GM12865 (cell line): ENCODE results near the gene WDR35.
A peak's percentile ranks its signal among the peaks of the same experiment; 100 is the strongest.

Experiments
- DNase-seq: peaks from one replicate; pipeline ENCODE4 v3.0.0; 2010; ENCODE audit warnings: low read depth
- H3K4me3 ChIP-seq: 2 replicates; pipeline ENCODE4 v1.5.1; 2011; ENCODE audit warnings: mild to moderate bottlenecking, low read depth, low read length, control low read depth
- TF ChIP-seq, protein P1 (sequence below): IDR thresholded peaks from 2 replicates; pipeline ENCODE4 v1.5.1; 2011; ENCODE audit warnings: low read length, control low read depth, low read depth, inconsistent platforms; ENCODE audit not compliant: insufficient read depth; ENCODE audit errors: missing control alignments

The WDR35 gene

DNA sequence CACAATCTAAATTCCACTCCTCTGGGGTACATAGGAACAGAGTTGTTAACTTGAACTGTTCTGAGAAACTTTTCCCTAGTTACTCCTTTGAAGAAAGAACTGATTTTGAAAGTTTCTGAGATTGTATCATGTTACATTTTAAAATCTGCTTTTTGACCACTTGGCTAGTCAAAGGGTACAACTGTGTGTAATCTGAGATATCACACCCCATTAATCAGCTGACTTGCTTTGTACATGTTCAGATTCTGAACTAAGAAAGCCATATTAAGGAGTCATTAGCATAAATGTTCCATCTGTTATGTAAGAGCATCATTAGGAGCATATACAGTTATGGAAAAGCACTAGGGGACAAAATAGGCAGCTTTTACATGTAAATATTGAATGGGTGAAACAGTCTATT lies 3.8 kb upstream of the WDR35 start:
- H3K4me3 ChIP-seq, result no peak overlapping the region
- no peak for DNase-seq
- TF ChIP-seq, protein P1, sequence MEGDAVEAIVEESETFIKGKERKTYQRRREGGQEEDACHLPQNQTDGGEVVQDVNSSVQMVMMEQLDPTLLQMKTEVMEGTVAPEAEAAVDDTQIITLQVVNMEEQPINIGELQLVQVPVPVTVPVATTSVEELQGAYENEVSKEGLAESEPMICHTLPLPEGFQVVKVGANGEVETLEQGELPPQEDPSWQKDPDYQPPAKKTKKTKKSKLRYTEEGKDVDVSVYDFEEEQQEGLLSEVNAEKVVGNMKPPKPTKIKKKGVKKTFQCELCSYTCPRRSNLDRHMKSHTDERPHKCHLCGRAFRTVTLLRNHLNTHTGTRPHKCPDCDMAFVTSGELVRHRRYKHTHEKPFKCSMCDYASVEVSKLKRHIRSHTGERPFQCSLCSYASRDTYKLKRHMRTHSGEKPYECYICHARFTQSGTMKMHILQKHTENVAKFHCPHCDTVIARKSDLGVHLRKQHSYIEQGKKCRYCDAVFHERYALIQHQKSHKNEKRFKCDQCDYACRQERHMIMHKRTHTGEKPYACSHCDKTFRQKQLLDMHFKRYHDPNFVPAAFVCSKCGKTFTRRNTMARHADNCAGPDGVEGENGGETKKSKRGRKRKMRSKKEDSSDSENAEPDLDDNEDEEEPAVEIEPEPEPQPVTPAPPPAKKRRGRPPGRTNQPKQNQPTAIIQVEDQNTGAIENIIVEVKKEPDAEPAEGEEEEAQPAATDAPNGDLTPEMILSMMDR, result no peak

DNA sequence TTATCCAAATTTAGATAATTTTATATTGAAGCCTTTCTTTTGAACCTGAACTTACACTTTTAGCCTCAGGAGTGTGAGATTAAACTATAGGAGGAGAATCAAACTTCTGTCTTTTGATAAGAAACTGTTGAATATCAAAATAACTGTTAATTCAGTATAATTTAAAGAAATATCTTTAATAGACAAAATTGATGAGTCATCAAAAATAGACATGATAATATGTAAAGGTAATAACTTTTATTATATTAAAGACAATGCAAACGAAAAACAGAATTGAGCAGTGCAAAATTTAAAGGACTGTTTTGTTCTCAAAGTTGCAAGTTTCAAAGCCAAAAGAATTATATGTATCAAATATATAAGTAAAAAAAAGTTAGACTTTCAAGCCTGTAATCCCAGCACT lies 2.0 kb upstream of the WDR35 start:
- no peak overlapping the region for H3K4me3 ChIP-seq
- TF ChIP-seq, protein P1, result no peak
- no peak for DNase-seq

DNA sequence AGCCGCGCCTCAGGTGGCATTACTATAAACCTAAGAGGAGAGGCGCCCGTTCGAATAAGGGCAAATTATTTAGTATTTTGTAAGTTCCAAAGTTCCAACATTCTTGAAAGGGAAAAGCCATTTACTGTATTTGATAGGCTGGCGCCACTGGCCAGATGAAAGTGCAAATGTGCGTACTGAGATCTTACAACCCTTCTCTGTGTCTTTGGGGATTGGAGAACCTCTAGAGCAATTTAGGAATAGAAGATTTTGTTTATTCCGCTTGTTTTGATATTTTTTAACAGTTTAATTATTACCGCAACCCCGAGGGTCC lies 467 bp upstream of the WDR35 start:
- TF ChIP-seq, protein P1, result no peak
- DNase-seq, result no peak
- peak overlapping the region; percentile 94 for H3K4me3 ChIP-seq

DNA sequence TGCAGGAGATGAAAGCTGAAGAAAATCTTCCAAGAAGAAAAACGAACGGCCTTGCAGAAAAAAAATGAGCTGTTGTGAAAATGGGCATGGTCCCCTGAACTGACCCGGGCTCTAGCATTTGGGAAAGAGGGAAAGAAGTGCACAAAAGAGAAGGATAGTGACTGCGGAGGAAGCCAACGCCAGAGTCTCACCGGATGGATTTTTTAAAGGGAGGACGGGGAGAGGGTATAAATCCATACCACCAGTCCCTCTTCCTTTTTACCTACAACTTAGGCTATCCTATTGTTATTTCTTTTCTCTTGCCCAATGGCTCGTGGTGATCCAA lies 601 bp downstream of the WDR35 start:
- peak overlapping the region; percentile 94 for H3K4me3 ChIP-seq
- TF ChIP-seq, protein P1, result no peak
- DNase-seq, result no peak

DNA sequence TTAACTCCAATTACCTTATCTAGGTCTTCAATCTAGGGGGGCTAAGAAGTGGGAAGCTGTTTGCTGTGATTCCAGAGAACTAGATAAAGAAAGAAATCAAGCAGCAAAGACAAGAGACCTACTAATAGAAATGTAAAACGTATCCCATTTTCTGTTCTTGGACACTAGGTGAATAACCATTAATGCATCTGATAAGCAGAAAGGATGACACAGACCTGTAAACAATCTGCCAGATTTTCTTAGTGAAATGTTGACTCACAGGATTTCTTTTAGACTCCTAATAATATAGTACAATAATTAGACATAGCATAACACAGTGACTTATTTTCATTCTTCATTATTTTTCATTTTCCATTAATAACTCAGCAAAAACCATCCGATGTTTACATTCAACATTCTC lies 1.3 kb downstream of the WDR35 start:
- TF ChIP-seq, protein P1, result no peak
- H3K4me3 ChIP-seq, result peak overlapping the region; percentile 94
- no peak for DNase-seq

DNA sequence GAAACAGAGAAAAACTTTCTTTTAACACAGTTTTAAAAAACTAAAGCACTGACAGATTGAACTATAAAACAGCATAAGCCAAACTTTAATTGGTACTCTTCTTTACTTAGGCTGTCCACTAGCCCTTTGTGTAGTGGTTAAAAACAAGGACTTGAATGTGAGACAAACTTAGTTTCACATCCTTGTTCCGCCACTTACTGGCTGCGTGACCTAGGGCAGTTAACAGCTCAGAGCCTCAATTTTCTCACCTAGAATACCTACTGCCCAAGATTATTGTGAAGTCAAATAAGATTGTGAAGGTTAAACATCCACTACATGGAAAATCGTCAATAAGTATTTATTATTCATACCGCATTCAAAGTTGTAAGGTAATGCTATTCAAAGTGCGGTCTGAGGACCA lies 2.0 kb downstream of the WDR35 start:
- DNase-seq, result peak; percentile 69
- TF ChIP-seq, protein P1, result no peak
- no peak overlapping the region for H3K4me3 ChIP-seq

DNA sequence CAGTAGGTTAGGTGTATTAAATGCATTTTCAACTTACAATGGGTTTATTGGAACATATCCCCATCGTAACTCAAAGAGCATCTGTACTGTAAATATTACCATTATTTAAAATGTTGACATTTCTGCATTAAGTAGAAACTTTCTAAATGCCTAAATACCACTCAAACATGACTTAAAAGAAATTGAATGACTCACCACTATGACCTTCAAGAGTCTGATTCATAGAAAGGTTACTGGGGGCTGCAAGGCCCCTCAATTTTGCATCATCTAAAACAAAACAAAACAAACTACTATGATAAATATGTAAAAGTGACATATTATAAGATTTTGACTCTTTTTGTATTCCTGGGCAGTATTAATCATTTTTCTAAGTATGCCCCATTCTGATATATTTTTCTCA lies 7.6 kb downstream of the WDR35 start:
- H3K4me3 ChIP-seq, result no peak overlapping the region
- no peak for DNase-seq
- TF ChIP-seq, protein P1, result no peak
